ENCODE data around the gene EXPH5.

Gene EXPH5

DNA sequence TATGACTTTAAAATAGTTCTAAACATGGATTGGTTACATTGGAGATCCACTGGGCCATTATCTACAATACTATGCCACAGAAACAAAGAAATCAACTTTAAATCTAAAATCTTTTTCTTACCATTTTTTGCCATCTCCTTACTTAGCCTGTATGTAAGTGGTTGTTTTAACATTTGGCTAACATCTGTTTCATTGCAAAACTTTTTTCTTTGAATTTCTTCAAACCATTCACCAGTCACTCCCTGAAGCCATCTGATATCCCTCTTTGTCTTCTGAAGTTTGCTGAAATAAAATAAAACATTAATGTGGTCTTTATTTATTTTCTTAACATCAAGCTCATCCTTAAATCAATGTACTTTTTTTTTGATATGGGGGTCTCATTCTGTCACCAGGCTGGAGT, 52.0 kb downstream of the EXPH5 start:
- no peak overlapping the region for H3K4me3 ChIP-seq (ENCODE audit: low read depth, low read length)
- DNase-seq (ENCODE audit: low read depth), result no peak
- TF ChIP-seq, protein P1, sequence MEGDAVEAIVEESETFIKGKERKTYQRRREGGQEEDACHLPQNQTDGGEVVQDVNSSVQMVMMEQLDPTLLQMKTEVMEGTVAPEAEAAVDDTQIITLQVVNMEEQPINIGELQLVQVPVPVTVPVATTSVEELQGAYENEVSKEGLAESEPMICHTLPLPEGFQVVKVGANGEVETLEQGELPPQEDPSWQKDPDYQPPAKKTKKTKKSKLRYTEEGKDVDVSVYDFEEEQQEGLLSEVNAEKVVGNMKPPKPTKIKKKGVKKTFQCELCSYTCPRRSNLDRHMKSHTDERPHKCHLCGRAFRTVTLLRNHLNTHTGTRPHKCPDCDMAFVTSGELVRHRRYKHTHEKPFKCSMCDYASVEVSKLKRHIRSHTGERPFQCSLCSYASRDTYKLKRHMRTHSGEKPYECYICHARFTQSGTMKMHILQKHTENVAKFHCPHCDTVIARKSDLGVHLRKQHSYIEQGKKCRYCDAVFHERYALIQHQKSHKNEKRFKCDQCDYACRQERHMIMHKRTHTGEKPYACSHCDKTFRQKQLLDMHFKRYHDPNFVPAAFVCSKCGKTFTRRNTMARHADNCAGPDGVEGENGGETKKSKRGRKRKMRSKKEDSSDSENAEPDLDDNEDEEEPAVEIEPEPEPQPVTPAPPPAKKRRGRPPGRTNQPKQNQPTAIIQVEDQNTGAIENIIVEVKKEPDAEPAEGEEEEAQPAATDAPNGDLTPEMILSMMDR (IDR thresholded peaks at IDR 0.05; ENCODE audit: low read depth, low read length, missing control alignments), result no peak
- in situ Hi-C loops (cut with HindIII; ENCODE audit: low sequenced_read_pairs), result no loop called here

DNA sequence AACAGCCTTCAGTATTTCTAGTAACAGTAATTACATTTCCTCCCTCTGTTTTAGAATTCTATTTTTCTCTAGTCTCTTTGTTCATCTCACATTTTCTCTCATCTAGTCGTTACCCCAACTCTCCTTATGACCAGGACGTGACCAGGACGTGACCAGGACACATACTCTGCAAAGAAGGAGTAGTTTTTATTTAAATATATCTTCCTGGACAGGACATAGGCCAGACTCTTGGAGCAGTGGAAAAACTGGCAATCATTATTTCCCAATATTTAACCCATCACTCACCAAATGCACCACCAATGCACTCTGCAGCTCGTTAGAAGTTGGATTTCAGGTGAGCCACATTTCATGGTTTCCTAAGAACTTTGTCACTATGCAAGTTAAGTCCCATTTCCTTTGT, 55.1 kb downstream of the EXPH5 start:
- DNase-seq (ENCODE audit: low read depth), result no peak
- H3K4me3 ChIP-seq (ENCODE audit: low read depth, low read length), result no peak overlapping the region
- TF ChIP-seq, protein P1 (IDR thresholded peaks at IDR 0.05; ENCODE audit: low read depth, low read length, missing control alignments), result no peak
- in situ Hi-C loops (cut with HindIII; ENCODE audit: low sequenced_read_pairs), result no loop called here

DNA sequence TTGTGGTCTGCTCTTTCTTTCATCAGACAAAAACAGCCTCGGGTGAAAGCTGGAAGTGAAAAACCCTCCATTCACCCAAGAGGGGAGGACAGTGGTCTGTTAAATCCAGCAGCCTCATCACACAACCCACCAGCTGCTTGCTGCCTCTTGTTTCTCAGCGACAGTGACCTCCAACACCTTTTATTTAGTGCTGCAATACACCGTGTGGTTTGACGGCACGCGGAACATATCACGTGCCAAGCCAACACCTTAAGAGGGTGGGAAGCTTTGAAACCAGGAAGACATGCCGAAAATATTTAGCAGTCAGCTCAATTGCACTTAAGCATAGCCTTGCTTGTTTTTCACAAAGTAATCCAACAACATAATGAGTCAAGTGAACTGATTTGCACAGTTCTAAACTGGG, 55.5 kb downstream of the EXPH5 start:
- no peak for DNase-seq (ENCODE audit: low read depth)
- in situ Hi-C loops (cut with HindIII; ENCODE audit: low sequenced_read_pairs), result no loop called here
- TF ChIP-seq, protein P1 (IDR thresholded peaks at IDR 0.05; ENCODE audit: low read depth, low read length, missing control alignments), result no peak
- no peak overlapping the region for H3K4me3 ChIP-seq (ENCODE audit: low read depth, low read length)

DNA sequence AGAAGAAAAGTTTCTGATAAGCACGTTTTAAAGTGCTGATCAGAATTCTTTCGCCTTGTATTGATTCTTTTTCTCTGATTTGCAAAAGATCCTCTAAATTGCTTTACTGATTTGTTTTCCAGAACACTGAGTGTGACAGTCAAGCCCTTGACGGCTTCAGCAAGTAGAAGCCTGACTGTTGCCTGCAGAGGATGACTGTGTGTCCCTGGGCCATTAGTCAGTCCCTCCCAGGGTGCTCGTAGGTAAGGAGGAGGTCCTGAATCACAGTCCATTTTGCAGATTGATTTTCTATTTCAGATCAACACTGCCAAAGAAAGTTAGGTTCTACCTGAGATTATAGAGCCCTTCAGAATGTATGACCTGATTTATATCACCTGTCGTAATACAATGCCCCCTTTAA, 56.8 kb downstream of the EXPH5 start:
- in situ Hi-C loops (cut with HindIII; ENCODE audit: low sequenced_read_pairs), result no loop called here
- H3K4me3 ChIP-seq (ENCODE audit: low read depth, low read length), result no peak overlapping the region
- TF ChIP-seq, protein P1 (IDR thresholded peaks at IDR 0.05; ENCODE audit: low read depth, low read length, missing control alignments), result no peak
- DNase-seq (ENCODE audit: low read depth), result no peak

DNA sequence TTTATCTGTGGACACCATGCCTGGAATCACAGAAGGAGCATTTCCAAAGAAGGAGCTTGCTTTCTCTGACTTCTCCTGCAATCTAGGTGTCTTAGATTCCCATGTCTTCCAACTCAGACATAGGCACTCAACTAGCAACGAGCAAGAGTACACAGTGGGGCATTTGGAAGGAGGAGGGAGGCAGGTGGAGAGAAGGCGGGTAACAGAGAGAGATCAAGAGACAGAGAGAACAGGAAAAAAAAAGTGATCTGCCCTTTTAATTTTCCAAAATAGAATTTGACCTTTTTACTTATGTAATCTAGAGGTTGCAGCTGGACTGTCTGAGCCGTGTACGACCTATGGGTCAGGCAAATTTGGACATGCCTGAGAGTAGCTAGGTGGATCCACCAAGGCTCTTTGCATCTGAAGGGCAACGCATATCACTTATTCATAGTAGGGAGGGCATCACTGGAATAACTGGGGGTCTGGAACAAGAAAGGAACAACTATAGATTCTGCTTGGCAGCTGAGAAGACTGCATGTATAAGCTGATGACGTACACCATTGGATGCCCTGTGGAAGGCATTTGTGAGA, 58.1 kb downstream of the EXPH5 start:
- no peak overlapping the region for H3K4me3 ChIP-seq (ENCODE audit: low read depth, low read length)
- in situ Hi-C loops (cut with HindIII; ENCODE audit: low sequenced_read_pairs), result no loop called here
- no peak for DNase-seq (ENCODE audit: low read depth)
- TF ChIP-seq, protein P1 (IDR thresholded peaks at IDR 0.05; ENCODE audit: low read depth, low read length, missing control alignments), result no peak

DNA sequence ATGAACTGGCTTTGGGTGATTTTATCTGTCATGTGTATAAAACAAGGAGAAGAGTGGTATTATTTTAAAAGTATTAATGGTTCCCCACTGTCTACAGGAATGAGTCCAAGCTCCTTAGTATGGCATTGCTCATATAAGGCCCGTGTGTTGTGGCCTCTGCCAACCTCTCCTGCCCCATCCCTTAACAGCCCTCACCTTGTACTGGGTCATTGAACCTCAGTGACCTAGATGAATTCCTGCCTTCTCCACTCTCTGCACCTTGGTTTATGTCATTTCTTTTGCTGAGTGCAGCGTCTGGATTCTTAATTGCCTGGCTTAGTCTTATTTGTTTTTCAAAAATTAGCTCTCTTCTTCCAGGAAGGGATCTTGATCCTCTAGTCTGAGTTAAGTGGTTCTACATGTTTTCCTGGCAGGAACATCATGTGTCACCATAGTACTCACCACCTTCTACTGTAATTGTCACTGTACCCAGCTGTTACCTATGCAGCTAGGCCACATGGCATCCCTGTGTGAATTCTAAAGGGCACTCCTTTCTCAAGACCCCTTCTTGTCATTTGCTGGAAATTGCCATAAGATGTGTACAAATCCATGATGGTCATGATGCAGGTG, 59.2 kb downstream of the EXPH5 start:
- no peak overlapping the region for H3K4me3 ChIP-seq (ENCODE audit: low read depth, low read length)
- in situ Hi-C loops (cut with HindIII; ENCODE audit: low sequenced_read_pairs), result no loop called here
- DNase-seq (ENCODE audit: low read depth), result no peak
- TF ChIP-seq, protein P1 (IDR thresholded peaks at IDR 0.05; ENCODE audit: low read depth, low read length, missing control alignments), result no peak

Data from astrocyte of the cerebellum (primary cell).